GM18499 (cell line): ENCODE results near the gene CDKN2A.
"Not testable (repeated sequence)": the region's sequence is repeated elsewhere in the genome, so short reads cannot be mapped to it uniquely, and the experiment has no call there.

Experiments
- ATAC-seq: cut with Tn5 transposase; IDR thresholded peaks from one replicate; pipeline ENCODE4 v1.9.1; 2021; ENCODE audit warnings: moderate number of reproducible peaks; ENCODE audit not compliant: insufficient read depth, unreplicated experiment

CDKN2A gene

GRCh38 chr9:21964925-21965385 lies 29.2 kb downstream of the CDKN2A start:
- no peak for ATAC-seq

GRCh38 chr9:21961569-21961968 lies 32.6 kb downstream of the CDKN2A start:
- no peak for ATAC-seq

DNA sequence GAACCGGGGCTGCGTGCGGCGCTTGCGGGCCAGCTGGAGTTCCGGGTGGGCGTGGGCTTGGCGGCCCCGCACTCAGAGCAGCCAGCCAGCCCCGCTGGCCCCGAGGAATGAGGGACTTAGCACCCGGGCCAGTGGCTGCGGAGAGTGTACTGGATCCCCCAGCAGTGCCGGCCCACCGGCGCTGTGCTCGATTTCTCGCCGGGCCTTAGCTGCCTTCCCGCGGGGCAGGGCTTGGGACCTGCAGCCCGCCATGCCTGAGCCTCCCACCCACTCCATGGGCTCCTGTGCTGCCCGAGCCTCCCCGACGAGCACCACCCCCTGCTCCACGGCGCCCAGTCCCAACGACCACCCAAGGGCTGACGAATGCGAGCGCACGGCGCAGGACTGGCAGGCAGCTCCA lies 34.9 kb downstream of the CDKN2A start:
- not testable (repeated sequence) for ATAC-seq

GRCh38 chr9:21958833-21959232 lies 35.4 kb downstream of the CDKN2A start:
- no peak for ATAC-seq

DNA sequence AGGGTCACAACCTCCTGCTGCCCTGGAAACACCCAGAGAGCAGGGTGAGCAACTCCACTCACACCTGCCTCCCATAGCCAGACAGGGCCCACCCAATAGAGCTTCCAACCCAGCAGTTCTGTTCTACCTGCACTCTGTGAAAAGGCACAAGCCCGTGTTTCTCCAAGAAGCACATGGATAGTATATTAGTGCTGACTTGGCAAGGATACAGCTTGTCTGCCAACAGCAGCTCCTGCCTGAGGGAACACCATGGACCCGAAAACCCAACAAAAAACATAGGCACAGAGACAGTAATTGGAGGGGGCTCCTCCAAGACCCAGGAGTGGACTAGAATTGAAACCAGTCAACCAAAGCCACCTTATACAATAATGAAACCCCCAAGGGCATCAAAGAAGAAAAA lies 48.6 kb downstream of the CDKN2A start:
- ATAC-seq: no peak

- ATAC-seq: peak; percentile 80
These were observed 50.7 kb downstream of the CDKN2A start for GRCh38 chr9:21943464-21943863.

GRCh38 chr9:21941337-21941995 lies 52.7 kb downstream of the CDKN2A start:
- no peak for ATAC-seq

DNA sequence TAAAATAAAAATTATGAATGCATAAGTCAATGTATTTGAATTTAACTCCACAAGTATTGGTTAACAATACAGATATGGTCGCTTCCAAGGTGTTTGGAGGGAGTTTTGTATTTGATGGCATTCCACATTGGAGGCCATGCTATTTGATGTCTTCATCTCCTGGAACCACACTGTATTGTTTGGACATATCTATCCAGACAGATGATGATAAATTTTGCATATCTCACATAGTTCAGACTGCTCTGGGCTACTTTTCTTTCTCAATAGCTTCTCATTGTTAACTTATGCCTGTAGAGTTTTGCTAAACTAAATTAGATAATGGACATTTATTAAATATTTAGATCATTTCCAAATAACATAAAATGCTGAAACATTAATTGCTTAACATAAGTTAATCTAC lies 58.0 kb downstream of the CDKN2A start:
- no peak for ATAC-seq

DNA sequence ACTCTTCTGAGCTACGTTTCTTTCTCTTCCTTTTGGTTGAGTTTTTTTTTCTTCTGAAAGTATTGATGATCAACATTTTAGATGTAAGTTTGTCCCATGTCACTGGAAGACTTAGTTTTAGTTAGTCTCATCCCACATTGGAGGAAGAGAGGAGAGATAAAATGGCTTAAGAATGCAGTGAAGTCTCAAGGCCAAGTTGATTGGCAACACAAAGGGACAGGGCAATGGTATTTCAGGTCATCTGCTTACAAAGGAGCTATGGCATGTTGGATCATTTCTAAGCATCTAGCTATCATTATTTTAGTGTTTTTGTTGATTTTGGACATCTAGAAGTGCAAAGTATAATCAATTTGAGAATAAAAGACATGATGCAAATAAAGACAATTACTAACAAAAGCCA lies 58.6 kb downstream of the CDKN2A start:
- ATAC-seq: no peak

DNA sequence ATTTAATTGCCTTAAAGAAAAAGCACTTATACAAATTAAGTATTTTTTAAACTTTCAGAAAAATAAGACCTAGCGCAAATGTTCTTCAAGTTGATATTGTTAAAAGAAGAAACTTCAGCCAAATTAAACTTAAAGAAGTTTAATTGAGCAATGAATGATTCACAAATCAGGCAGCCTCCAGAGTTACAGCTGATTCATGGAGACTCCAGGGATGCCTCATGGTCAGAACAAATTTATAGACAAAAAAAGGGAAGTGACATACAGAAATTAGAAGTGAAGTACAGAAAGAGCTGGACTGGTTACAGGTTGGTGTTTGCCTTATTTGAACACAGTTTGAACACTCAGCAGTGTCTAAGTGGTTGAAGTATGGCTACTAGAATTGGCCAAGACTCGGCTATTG lies 60.3 kb downstream of the CDKN2A start:
- no peak for ATAC-seq

GRCh38 chr9:21933281-21933680 lies 60.9 kb downstream of the CDKN2A start:
- no peak for ATAC-seq

DNA sequence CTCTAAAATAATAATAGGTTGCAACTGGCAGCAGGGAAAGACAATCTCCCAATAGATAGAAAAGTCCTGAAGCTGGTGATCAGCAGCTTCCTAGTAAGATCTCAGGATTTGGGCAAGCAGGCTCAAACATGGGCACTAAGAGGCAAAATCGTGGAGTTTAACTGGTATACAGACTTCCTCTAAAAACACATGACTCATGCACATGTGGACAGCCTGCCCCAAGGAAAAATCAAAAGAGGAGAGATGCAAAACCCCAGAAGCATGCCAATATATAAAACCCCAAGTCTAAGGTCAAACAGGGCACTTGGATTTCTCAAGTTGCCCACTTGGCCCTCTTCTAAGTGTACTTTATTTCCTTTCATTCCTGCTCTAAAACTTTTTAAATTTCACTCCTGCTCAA lies 62.8 kb downstream of the CDKN2A start:
- no peak for ATAC-seq

DNA sequence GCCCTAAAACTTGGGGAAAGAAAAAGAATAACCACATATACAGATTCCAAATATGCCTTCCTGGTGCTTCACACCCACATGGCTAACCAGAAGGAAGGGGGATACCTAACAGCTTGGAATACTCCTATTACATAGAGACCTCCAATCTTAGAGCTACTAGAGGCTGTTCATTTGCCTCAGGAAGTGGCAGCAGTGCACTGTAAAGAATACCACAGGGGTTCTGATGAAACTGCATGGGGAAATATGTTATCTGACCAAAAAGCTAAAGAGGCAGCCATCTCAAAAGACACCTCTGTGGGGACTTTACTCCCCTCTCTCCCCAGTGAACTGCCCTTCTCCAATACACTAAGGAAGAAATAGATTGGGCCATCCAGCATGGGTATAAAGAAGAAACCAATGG lies 66.4 kb downstream of the CDKN2A start:
- no peak for ATAC-seq

DNA sequence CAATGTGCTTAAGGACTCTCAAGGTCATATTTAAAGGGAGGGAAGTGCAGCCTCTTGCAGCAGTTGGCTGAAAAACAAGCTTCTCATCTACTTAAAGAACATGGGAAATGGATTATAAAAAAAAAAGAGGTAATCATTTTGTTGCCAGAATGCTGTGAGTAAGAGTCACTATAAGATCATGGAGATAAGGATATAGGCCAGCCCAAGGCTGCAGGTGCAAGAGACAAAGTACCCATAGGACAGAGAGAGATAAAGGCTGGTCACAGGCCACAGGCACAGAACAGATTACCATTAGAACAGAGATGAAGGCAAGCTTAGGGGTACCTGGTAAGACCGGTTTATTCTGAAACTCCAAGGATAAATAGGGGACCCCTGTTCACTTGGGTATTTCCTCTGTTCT lies 70.5 kb downstream of the CDKN2A start:
- ATAC-seq: no peak

- no peak for ATAC-seq
These were observed 74.5 kb downstream of the CDKN2A start for GRCh38 chr9:21919377-21920362.
